Thymus (tissue), 11 donors: ENCODE data around the gene MFNG. TPM values are rescaled to one million over a fixed set of nuclear protein-coding genes. Genes with fewer than 3 reads are reported as not detected.

Experiments used
- DNase-seq, 9 donors: peaks; one replicate each; pipeline ENCODE4 v3.0.0-alpha.2; 2013; ENCODE audit warnings: low spot score in 9 of 9, low read depth in 6 of 9, missing footprints in 1 of 9
- H3K27ac ChIP-seq, 2 donors: one replicate each; pipeline ENCODE4 v1.5.1; 2013; ENCODE audit warnings: control low read depth in 1 of 2, low read depth in 1 of 2, low read length in 1 of 2, mild to moderate bottlenecking in 1 of 2, moderate library complexity in 1 of 2
- H3K27me3 ChIP-seq, 2 donors: one replicate each; pipeline ENCODE4 v1.5.1; 2013; ENCODE audit warnings: low read length in 1 of 2; ENCODE audit not compliant: control insufficient read depth in 2 of 2, insufficient read depth in 1 of 2
- H3K36me3 ChIP-seq, 2 donors: one replicate each; pipeline ENCODE4 v1.5.1; 2013; ENCODE audit warnings: low read length in 1 of 2, mild to moderate bottlenecking in 1 of 2, moderate library complexity in 1 of 2; ENCODE audit not compliant: control insufficient read depth in 2 of 2, insufficient read depth in 2 of 2
- H3K4me1 ChIP-seq, 2 donors: one replicate each; pipeline ENCODE4 v1.5.1; 2013; ENCODE audit warnings: low read length in 2 of 2; ENCODE audit not compliant: control insufficient read depth in 2 of 2, insufficient read depth in 2 of 2
- H3K4me3 ChIP-seq, 2 donors: one replicate each; pipeline ENCODE4 v1.5.1; 2013; ENCODE audit warnings: low read length in 2 of 2, control low read depth in 1 of 2, mild to moderate bottlenecking in 1 of 2
- H3K9me3 ChIP-seq, 2 donors: one replicate each; pipeline ENCODE4 v1.5.1; 2013; ENCODE audit warnings: low read length in 1 of 2, mild to moderate bottlenecking in 1 of 2; ENCODE audit not compliant: control insufficient read depth in 2 of 2, insufficient read depth in 1 of 2
- WGBS: extraction: QIAGEN DNeasy Blood & Tissue Kit; methylation state at CpG from one replicate; pipeline ENCODE4 v1.1.7; 2013; 5-methylcytosine and 5-hydroxymethylcytosine counted together
- polyA plus RNA-seq: library from polyadenylated mRNA; stranded (reverse); fragments of 200-250 nt; gene quantifications from one replicate; pipeline ENCODE4 v1.2.3, GENCODE V29; 2013
- total RNA-seq: library from RNA; stranded (reverse); fragments of 120-200 nt; gene quantifications from one replicate; pipeline ENCODE4 v1.2.4, GENCODE V29; 2013
- donor health status: healthy.

Gene MFNG
- total and polyA plus RNA-seq, 2 donors: 27.7 to 56.4 TPM

DNA sequence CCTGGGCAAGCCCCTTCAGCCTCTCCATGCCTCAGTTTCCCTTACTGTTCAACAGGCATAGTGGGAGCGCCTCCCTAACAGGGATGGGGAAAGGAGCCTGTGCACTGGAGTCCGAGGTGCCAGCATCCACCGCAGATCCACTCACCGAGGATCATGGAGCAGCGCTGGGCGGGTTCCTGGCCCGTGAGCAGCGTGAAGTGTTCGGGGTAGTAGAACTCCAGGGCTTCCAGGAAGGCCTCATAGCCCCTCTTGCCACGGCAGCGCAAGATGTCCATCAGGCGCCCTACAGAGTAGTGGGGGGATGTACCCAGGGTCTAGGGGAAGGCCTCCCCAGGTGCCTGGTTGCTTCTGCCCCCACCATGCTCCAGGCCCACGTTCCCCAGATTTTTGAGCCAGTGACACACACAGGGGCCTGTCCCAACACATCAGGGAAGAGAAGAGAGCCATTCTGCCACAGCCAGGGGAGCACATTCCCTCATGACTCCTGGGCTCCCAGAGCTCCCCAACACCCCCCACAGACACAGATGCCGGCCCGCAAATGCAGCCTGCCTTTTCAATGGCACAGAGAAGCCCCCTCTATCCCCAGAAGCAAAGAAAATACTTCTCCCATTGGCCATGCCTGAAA, 31.8 kb upstream of the MFNG start:
- no peak overlapping the region for H3K27ac ChIP-seq
- no peaks in the 10 kb centered on the region for H3K4me1 ChIP-seq
- H3K36me3 ChIP-seq: no peaks in the 10 kb centered on the region
- peaks cover 0 to 3% of the 10 kb centered on the region in 2 donors for H3K9me3 ChIP-seq
- H3K27me3 ChIP-seq: peaks cover 39 to 86% of the 10 kb centered on the region in 2 donors
- no peak for DNase-seq
- WGBS: 95% methylated on average over 15 of the region's 15 CpGs
- H3K4me3 ChIP-seq: no peak overlapping the region

DNA sequence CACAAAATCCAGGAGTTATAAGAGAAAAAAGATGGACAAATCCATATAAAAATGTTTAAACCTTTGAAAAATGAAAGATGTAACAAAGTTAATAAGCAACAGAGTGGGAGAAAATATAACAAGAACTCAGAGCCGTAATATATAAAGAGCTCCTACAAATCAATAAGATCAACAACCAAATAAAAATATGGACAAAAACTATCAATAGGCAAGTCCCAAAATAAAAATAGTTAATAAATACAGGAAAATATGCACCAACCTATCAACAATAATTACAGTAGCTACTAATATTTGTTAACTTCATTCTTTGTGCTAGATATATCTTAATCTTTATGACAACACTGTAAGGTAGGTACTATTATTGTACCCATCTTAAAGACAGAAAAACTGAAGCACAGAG, 30.3 kb upstream of the MFNG start:
- peaks cover 39 to 83% of the 10 kb centered on the region in 2 donors for H3K27me3 ChIP-seq
- H3K4me3 ChIP-seq: no peak overlapping the region
- DNase-seq: no peak
- H3K36me3 ChIP-seq: no peaks in the 10 kb centered on the region
- no peaks in the 10 kb centered on the region for H3K4me1 ChIP-seq
- H3K27ac ChIP-seq: no peak overlapping the region
- WGBS: 98% methylated on average over 1 of the region's 1 CpG
- H3K9me3 ChIP-seq: peaks cover 0 to 3% of the 10 kb centered on the region in 2 donors

GRCh38 chr22:37515901-37516300, 29.7 kb upstream of the MFNG start:
- H3K4me1 ChIP-seq: no peaks in the 10 kb centered on the region
- DNase-seq: no peak
- no peaks in the 10 kb centered on the region for H3K36me3 ChIP-seq
- no peak overlapping the region for H3K4me3 ChIP-seq
- WGBS: 97% methylated on average over 23 of the region's 23 CpGs
- H3K9me3 ChIP-seq: peaks cover 0 to 3% of the 10 kb centered on the region in 2 donors
- peaks cover 34 to 77% of the 10 kb centered on the region in 2 donors for H3K27me3 ChIP-seq
- no peak overlapping the region for H3K27ac ChIP-seq

- Histone ChIP-seq H3K4me3 (no peak overlapping the region), H3K27me3 (peaks cover 25 to 64% of the 10 kb centered on the region in 2 donors), H3K27ac (no peak overlapping the region), H3K36me3 (no peaks in the 10 kb centered on the region), H3K4me1 (no peaks in the 10 kb centered on the region), H3K9me3 (peaks cover 0 to 3% of the 10 kb centered on the region in 2 donors)
- DNase-seq: no peak
- 94% methylated on average over 15 of the region's 15 CpGs for WGBS
Measured at GRCh38 chr22:37514526-37515051, 28.4 kb upstream of the MFNG start.

DNA sequence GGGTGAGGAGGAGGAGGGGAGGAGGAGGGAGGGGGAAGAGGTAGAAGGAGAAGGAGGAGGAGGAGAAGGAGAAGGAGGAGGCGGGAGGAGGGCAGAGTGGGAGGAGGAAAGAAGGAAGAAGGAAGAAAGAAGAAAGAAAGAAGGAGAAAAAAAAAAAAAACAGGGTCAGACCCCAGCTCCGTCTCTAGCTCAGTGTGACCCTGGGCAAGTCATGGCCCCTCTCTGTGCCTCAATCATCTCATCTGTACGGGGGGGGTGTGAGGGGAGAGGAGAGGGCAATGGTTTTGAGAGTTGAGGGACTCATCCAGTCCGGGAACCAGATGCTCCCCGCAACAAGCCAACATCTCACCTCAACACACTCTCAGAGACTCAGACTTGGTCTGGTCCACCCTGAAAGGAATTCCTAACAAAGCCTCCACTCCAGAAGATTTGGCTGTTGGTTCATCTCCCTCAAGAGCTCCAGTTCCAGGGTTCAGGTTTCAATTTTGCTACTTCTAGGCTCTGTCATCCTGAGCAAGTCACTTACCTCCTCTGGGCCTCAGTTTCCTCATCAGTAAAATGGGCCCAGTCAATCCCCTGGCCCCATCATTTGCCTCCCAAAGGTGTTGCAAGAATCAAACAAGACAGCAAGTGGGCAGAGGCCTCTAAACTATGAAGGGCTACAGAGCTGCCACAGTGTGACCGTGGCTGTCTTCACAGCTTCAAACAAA, 25.4 kb upstream of the MFNG start:
- peaks cover 4 to 37% of the 10 kb centered on the region in 2 donors for H3K27me3 ChIP-seq
- 98% methylated on average over 6 of the region's 6 CpGs for WGBS
- no peak overlapping the region for H3K27ac ChIP-seq
- H3K4me1 ChIP-seq: no peaks in the 10 kb centered on the region
- DNase-seq: no peak
- no peak overlapping the region for H3K4me3 ChIP-seq
- H3K9me3 ChIP-seq: peaks cover 0 to 3% of the 10 kb centered on the region in 2 donors
- no peaks in the 10 kb centered on the region for H3K36me3 ChIP-seq

- 88% methylated on average over 10 of the region's 10 CpGs for WGBS
- H3K9me3 ChIP-seq: no peaks in the 10 kb centered on the region
- peaks cover 0 to 30% of the 10 kb centered on the region in 2 donors for H3K27me3 ChIP-seq
- H3K4me3 ChIP-seq: no peak overlapping the region
- H3K36me3 ChIP-seq: no peaks in the 10 kb centered on the region
- no peak for DNase-seq
- no peaks in the 10 kb centered on the region for H3K4me1 ChIP-seq
- no peak overlapping the region for H3K27ac ChIP-seq
Measured at GRCh38 chr22:37510091-37510490, 23.9 kb upstream of the MFNG start.

DNA sequence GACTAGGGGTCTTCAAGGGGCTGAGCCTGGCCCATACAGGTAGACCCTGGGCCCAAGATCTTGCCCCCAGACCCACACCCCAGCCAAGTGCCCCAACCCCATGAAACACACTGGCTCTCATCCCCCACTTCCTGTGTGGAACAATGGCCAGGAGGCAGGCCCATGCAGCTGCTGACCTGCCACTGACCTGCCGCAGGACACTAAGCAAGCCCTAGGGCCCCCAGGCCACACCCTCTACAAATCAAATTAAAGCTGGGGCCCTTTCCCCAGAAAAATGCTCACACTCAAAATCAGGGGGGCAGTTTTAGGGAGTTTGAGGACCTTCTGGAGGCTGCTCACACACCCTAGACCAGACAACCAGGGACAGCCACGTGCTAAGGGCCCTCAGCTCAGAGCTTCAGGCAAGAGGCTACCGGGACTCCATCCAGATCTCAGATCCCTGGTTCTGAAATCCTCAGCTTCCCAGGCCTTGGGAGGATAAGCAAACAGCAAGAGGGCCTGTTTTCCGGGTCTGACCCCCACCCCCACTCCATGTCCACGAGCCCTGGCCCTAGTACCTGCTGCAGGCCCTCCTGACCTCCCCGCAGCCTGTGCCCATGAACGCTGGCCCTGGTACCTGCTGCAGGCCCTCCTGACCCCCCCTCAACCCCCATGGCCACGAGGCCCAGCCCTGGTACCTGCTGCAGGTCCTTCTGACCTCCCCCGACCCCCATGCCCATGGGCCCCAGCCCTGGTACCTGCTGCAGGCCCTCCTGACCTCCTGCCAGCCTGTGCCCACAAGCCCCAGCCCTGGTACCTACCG, 23.1 kb upstream of the MFNG start:
- 91% methylated on average over 9 of the region's 10 CpGs for WGBS
- Histone ChIP-seq H3K27me3 (peaks cover 0 to 23% of the 10 kb centered on the region in 2 donors), H3K27ac (no peak overlapping the region), H3K36me3 (no peaks in the 10 kb centered on the region), H3K9me3 (no peaks in the 10 kb centered on the region), H3K4me1 (no peaks in the 10 kb centered on the region), H3K4me3 (no peak overlapping the region)
- no peak for DNase-seq

- H3K36me3 ChIP-seq: no peaks in the 10 kb centered on the region
- H3K4me1 ChIP-seq: no peaks in the 10 kb centered on the region
- 92% methylated on average over 22 of the region's 22 CpGs for WGBS
- DNase-seq: no peak
- H3K27ac ChIP-seq: no peak overlapping the region
- peaks cover 0 to 17% of the 10 kb centered on the region in 2 donors for H3K27me3 ChIP-seq
- H3K4me3 ChIP-seq: no peak overlapping the region
- H3K9me3 ChIP-seq: no peaks in the 10 kb centered on the region
Measured at GRCh38 chr22:37508431-37508992, 22.3 kb upstream of the MFNG start.
